CD4-positive, alpha-beta T cell (primary cell): ENCODE data around the gene CLIC5. TPM values are rescaled to one million over a fixed set of nuclear protein-coding genes. Genes with fewer than 3 reads are reported as not detected.

Source experiments
- ATAC-seq: fragments of 200-7000 bp; cut with Tn5 transposase; one replicate; pipeline ENCODE4 v1.10.0; 2022; ENCODE audit warnings: mild to moderate bottlenecking; ENCODE audit not compliant: poor library complexity
- CTCF ChIA-PET: fragments of 350-600 bp; sonication (Branson Sonifier 250); formaldehyde crosslinking; loops from one replicate; lab custom pipeline; 2021; ENCODE audit warnings: antibody characterized with exemption, inconsistent platforms; lab: Charles Lee
- POLR2A ChIA-PET: fragments of 350-600 bp; sonication (Branson Sonifier 250); formaldehyde crosslinking; loops from one replicate; lab custom pipeline; 2021; ENCODE audit warnings: antibody characterized with exemption, inconsistent platforms; lab: Charles Lee
- DNase-seq, 14 experiments: peaks; one replicate each; pipeline ENCODE4 v3.0.0-alpha.2; 2013 to 2020; ENCODE audit warnings: mixed read lengths in 2 of 14
- H3K27ac ChIP-seq, 2 donors: one replicate each; pipeline versions ENCODE4 v1.5.1 to v1.7.0; 2013; ENCODE audit warnings: low read length in 2 of 2, low read depth in 1 of 2, mild to moderate bottlenecking in 1 of 2
- H3K27me3 ChIP-seq, 2 experiments: 1 replicate in 1 of 2; 2 replicates in 1 of 2; pipeline versions ENCODE4 v1.6.1 to v1.7.0; 2013; ENCODE audit warnings: low read length in 2 of 2, control low read depth in 1 of 2, mild to moderate bottlenecking in 1 of 2, moderate library complexity in 1 of 2; ENCODE audit not compliant: insufficient read depth in 2 of 2, control insufficient read depth in 1 of 2
- H3K36me3 ChIP-seq: one replicate; pipeline ENCODE4 v1.6.1; 2013; ENCODE audit warnings: low read length, control low read depth; ENCODE audit not compliant: insufficient read depth
- H3K4me1 ChIP-seq: one replicate; pipeline ENCODE4 v1.6.1; 2013; ENCODE audit warnings: low read length, control low read depth; ENCODE audit not compliant: insufficient read depth
- H3K4me3 ChIP-seq: one replicate; pipeline ENCODE4 v1.5.1; 2013; ENCODE audit warnings: mild to moderate bottlenecking, low read length, moderate library complexity
- H3K9me3 ChIP-seq, 2 experiments: 1 replicate in 1 of 2; 2 replicates in 1 of 2; pipeline versions ENCODE4 v1.6.1 to v1.7.0; 2013; ENCODE audit warnings: low read length in 2 of 2, mild to moderate bottlenecking in 2 of 2, control low read depth in 1 of 2, moderate library complexity in 1 of 2; ENCODE audit not compliant: control insufficient read depth in 1 of 2, insufficient read depth in 1 of 2
- H3K27ac Mint-ChIP-seq: one replicate; pipeline ENCODE4 v1.8.0; 2020; ENCODE audit warnings: mixed read lengths
- H3K27me3 Mint-ChIP-seq: one replicate; pipeline ENCODE4 v1.8.0; 2021; ENCODE audit warnings: mixed read lengths
- H3K36me3 Mint-ChIP-seq: one replicate; pipeline ENCODE4 v1.8.0; 2021; ENCODE audit warnings: low read depth, mixed read lengths
- H3K4me1 Mint-ChIP-seq: one replicate; pipeline ENCODE4 v1.8.0; 2021; ENCODE audit warnings: low read depth, mixed read lengths
- H3K4me3 Mint-ChIP-seq: one replicate; pipeline ENCODE4 v1.8.0; 2020; ENCODE audit warnings: mild to moderate bottlenecking, mixed read lengths
- H3K9me3 Mint-ChIP-seq: one replicate; pipeline ENCODE4 v1.8.0; 2020; ENCODE audit warnings: mixed read lengths
- intact Hi-C, 2 experiments: fragments of 100-400 bp; cut with DNase I in 1 of 2; cut with micrococcal nuclease in 1 of 2; formaldehyde crosslinking; loops; one replicate each; pipeline versions ENCODE4 v1.15.1 to v1.9.0; 2023 to 2025; cut with DNase I, micrococcal nuclease
- total RNA-seq, 174 experiments: library from RNA in 2 of 174; stranded (reverse) in 2 of 174; gene quantifications; one replicate each; pipeline ENCODE4 v1.2.3 and lab custom pipeline; 2021 to 2026
- TF ChIP-seq, protein P1 (sequence below): fragments of 200-600 bp; IDR thresholded peaks from one replicate; pipeline ENCODE4 v1.8.0; 2022; ENCODE audit warnings: antibody characterized with exemption, mild to moderate bottlenecking

CLIC5 gene
- total RNA-seq, 2 experiments from 2014 or later: 2.5 to 2.8 TPM

DNA sequence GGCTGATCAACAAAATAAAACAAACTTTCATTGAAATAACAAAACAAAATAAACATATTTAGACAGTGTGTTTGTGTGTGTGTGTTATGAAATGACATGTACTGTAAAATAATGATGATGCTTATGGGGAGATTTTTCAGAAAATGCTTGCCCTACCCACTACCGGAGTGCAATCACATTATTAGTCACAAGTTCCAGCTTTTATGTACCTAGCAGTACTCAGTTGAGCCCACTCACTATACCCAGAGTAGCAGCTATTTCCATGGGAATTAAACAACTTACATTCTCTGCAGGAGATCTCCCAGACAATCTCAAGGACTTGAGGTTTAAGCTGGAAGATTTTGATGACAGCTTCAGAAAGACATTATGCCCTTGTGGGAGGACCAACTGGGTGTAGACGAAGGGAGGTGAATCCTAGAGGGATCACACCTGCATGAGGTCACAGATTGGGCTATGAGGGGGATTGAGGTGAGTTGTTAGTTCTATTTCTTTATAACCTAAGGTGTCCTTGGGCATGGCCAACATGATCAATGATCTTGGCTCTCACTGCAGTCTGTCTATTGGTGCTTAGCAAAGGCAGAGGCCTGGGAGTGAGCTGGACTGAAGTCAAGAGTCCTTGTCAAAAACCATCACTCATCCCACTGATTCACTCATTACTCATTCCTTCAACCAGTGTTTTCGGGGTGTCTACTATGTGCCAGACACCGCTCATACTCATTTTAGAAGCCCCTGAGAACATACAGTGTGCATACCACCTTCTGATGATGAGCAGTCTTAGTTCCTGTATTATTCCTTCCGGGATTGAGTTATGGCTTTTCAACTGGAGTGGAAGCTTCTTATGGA lies 6.7 kb upstream of the CLIC5 start:
- H3K27ac Mint-ChIP-seq: no peak overlapping the region
- ChIA-PET CTCF (interaction anchor here (1.3 kb wide), 1 partner anchor 13 kb away, joined by 3 read pairs; no protein-coding TSS in a partner anchor), POLR2A (interaction anchor here (1.1 kb wide), 1 partner anchor 8 kb away, joined by 3 read pairs; no protein-coding TSS in a partner anchor)
- no peaks in the 10 kb centered on the region for H3K27me3 ChIP-seq
- TF ChIP-seq, protein P1, sequence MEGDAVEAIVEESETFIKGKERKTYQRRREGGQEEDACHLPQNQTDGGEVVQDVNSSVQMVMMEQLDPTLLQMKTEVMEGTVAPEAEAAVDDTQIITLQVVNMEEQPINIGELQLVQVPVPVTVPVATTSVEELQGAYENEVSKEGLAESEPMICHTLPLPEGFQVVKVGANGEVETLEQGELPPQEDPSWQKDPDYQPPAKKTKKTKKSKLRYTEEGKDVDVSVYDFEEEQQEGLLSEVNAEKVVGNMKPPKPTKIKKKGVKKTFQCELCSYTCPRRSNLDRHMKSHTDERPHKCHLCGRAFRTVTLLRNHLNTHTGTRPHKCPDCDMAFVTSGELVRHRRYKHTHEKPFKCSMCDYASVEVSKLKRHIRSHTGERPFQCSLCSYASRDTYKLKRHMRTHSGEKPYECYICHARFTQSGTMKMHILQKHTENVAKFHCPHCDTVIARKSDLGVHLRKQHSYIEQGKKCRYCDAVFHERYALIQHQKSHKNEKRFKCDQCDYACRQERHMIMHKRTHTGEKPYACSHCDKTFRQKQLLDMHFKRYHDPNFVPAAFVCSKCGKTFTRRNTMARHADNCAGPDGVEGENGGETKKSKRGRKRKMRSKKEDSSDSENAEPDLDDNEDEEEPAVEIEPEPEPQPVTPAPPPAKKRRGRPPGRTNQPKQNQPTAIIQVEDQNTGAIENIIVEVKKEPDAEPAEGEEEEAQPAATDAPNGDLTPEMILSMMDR: no peak
- H3K27me3 Mint-ChIP-seq: peaks cover 28% of the 10 kb centered on the region
- H3K4me1 ChIP-seq: no peaks in the 10 kb centered on the region
- H3K4me1 Mint-ChIP-seq: no peaks in the 10 kb centered on the region
- no peaks in the 10 kb centered on the region for H3K36me3 ChIP-seq
- no peak overlapping the region for H3K27ac ChIP-seq
- ATAC-seq (no peak), DNase-seq (no peak)
- no peaks in the 10 kb centered on the region for H3K9me3 ChIP-seq
- H3K4me3 ChIP-seq: no peak overlapping the region
- H3K9me3 Mint-ChIP-seq: no peaks in the 10 kb centered on the region
- intact Hi-C loops: no loop called here
- no peak overlapping the region for H3K4me3 Mint-ChIP-seq
- no peaks in the 10 kb centered on the region for H3K36me3 Mint-ChIP-seq

DNA sequence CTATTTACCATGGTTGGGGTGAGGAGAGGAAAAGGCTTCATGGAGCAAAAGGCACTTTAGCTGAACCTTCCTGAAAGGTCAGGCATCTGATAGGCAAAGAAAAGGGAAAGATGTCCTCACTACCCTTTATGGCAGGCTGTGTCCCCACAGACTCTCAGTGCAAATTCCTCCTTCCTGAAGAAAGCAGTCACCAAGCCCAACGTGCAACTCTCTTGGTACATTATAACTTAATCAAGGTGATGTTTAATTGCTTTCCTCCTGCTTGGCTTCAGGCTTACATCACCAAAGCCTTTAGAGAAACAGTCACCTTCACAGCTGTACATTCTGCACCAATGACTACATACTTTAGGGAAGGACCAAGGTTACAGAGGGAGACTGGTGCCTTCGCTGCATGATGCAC lies 2.1 kb upstream of the CLIC5 start:
- peaks cover 28% of the 10 kb centered on the region for H3K27me3 Mint-ChIP-seq
- H3K4me3 ChIP-seq: no peak overlapping the region
- peak overlapping the region; percentile 51 for H3K4me3 Mint-ChIP-seq
- no peaks in the 10 kb centered on the region for H3K9me3 Mint-ChIP-seq
- H3K4me1 Mint-ChIP-seq: peaks cover 33% of the 10 kb centered on the region
- H3K4me1 ChIP-seq: peaks cover 16% of the 10 kb centered on the region
- H3K36me3 ChIP-seq: no peaks in the 10 kb centered on the region
- ChIA-PET CTCF (interaction anchor here (1.4 to 1.6 kb wide), 2 partner anchors 87 to 112 kb away, joined by 3 to 4 read pairs; partner anchors contain the start of gene ENPP4), POLR2A (no interaction called here)
- no peak overlapping the region for H3K27ac ChIP-seq
- DNase-seq (no peak), ATAC-seq (no peak)
- no peaks in the 10 kb centered on the region for H3K27me3 ChIP-seq
- H3K9me3 ChIP-seq: no peaks in the 10 kb centered on the region
- H3K36me3 Mint-ChIP-seq: no peaks in the 10 kb centered on the region
- H3K27ac Mint-ChIP-seq: no peak overlapping the region
- intact Hi-C loops: no loop called here
- TF ChIP-seq, protein P1: no peak

GRCh38 chr6:46016063-46016608 lies 476 bp upstream of the CLIC5 start:
- POLR2A ChIA-PET: no interaction called here
- H3K27me3 ChIP-seq: no peaks in the 10 kb centered on the region

More at GRCh38 chr6:46016063-46016608, 476 bp upstream of the CLIC5 start:
- CTCF ChIA-PET: interaction anchor here (0.7 kb wide), 1 partner anchor 58 kb away, joined by 3 read pairs; no protein-coding TSS in a partner anchor
- Histone ChIP-seq H3K4me1 (peaks cover 28% of the 10 kb centered on the region), H3K9me3 (no peaks in the 10 kb centered on the region), H3K27ac (no peak overlapping the region), H3K36me3 (no peaks in the 10 kb centered on the region), H3K4me3 (peak overlapping the region; percentile 72)
- no peaks in the 10 kb centered on the region for H3K9me3 Mint-ChIP-seq
- H3K27ac Mint-ChIP-seq: peak overlapping the region; percentile 69
- DNase-seq (peak in 1 of 14 experiments; percentile 27), ATAC-seq (no peak)
- peaks cover 48% of the 10 kb centered on the region for H3K4me1 Mint-ChIP-seq
- H3K4me3 Mint-ChIP-seq: peak overlapping the region; percentile 90
- TF ChIP-seq, protein P1: no peak
- peaks cover 22% of the 10 kb centered on the region for H3K27me3 Mint-ChIP-seq
- intact Hi-C loops: no loop called here
- no peaks in the 10 kb centered on the region for H3K36me3 Mint-ChIP-seq
